Measurements from ENCODE around the gene PPIF. TPM values are rescaled to one million over a fixed set of nuclear protein-coding genes. Genes with fewer than 3 reads are reported as not detected.

Gene PPIF
- total RNA-seq (100 to 1,000 TPM in 2 of 4 donors, 10 to 100 TPM in 2; 44.6 to 181 (median 89.4) TPM), polyA plus RNA-seq (100 to 1,000 TPM in 1 of 3 donors, 10 to 100 TPM in 2; 85.4 to 297 (median 85.9) TPM)
- long read RNA-seq, donor 1, transcript PPIF-201 (6 exons, 2,190 nt), result major isoform, 140 of 159 reads
- long read RNA-seq, donor 1, transcript PPIF-202 (6 exons, 821 nt), result minor isoform, 10 of 159 reads
- long read RNA-seq, donor 1, partial matches to known transcripts, result 8 of 159 reads
- long read RNA-seq, donor 1, other reads (novel, unspliced or antisense), result 1 of 159 reads
- long read RNA-seq, donor 2, transcript PPIF-202 (6 exons, 821 nt), result minor isoform, 18 of 205 reads
- long read RNA-seq, donor 2, transcript PPIF-201 (6 exons, 2,190 nt), result major isoform, 173 of 205 reads
- long read RNA-seq, donor 2, partial matches to known transcripts, result 8 of 205 reads
- long read RNA-seq, donor 2, other reads (novel, unspliced or antisense), result 5 of 205 reads

DNA sequence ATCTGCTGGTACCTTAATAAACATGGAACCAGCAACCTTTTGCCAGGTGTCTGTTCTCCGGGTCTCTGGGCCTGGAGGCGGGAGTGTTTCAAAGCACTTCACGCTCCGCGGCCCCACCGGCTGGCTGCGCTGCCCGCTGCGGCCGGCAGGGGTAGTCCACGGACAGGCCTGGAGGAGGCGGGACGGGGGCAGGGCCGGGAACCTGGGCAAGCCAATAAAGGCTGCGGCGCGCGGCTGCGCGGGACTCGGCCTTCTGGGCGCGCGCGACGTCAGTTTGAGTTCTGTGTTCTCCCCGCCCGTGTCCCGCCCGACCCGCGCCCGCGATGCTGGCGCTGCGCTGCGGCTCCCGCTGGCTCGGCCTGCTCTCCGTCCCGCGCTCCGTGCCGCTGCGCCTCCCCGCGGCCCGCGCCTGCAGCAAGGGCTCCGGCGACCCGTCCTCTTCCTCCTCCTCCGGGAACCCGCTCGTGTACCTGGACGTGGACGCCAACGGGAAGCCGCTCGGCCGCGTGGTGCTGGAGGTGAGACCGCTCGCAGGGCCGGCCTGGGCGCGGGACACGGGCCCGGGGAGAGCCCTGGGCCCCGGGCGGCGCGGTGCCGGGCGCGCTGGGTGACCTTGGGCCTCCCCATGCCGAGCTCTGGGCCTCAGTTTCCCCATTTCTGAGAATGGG, at the start of gene PPIF:
Gene PPIF (plus strand): TSS at position 244 of the 668 bp plus-strand sequence. CDS start 80 bp downstream, at position 324.
- Histone ChIP-seq H3K36me3 (ENCODE audit: insufficient read depth in 1 of 2, low read depth in 1 of 2) (peaks cover 3 to 35% of the 10 kb centered on the region in 2 donors), H3K27me3 (ENCODE audit: insufficient read depth in 3 of 3, low read length in 2 of 3) (no peaks in the 10 kb centered on the region), H3K9me3 (no peaks in the 10 kb centered on the region), H3K27ac (peak within 1 kb of the TSS; percentile 92), H3K4me3 (peak within 1 kb of the TSS; percentile 85), H3K4me1 (peaks cover 20% of the 10 kb centered on the region)
- TF ChIP-seq, protein P1, sequence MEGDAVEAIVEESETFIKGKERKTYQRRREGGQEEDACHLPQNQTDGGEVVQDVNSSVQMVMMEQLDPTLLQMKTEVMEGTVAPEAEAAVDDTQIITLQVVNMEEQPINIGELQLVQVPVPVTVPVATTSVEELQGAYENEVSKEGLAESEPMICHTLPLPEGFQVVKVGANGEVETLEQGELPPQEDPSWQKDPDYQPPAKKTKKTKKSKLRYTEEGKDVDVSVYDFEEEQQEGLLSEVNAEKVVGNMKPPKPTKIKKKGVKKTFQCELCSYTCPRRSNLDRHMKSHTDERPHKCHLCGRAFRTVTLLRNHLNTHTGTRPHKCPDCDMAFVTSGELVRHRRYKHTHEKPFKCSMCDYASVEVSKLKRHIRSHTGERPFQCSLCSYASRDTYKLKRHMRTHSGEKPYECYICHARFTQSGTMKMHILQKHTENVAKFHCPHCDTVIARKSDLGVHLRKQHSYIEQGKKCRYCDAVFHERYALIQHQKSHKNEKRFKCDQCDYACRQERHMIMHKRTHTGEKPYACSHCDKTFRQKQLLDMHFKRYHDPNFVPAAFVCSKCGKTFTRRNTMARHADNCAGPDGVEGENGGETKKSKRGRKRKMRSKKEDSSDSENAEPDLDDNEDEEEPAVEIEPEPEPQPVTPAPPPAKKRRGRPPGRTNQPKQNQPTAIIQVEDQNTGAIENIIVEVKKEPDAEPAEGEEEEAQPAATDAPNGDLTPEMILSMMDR (IDR thresholded peaks at IDR 0.05), result peak; percentile 95
- intact Hi-C loops (cut with DNase I), result no loop called here
- peak; percentile 96 to 97 for DNase-seq
- ATAC-seq, result peak; percentile 89 to 94 (median 90)
- 0 to 1% (median 0%) methylated on average over 58 to 77 of the region's 77 CpGs for WGBS, 3 donors

DNA sequence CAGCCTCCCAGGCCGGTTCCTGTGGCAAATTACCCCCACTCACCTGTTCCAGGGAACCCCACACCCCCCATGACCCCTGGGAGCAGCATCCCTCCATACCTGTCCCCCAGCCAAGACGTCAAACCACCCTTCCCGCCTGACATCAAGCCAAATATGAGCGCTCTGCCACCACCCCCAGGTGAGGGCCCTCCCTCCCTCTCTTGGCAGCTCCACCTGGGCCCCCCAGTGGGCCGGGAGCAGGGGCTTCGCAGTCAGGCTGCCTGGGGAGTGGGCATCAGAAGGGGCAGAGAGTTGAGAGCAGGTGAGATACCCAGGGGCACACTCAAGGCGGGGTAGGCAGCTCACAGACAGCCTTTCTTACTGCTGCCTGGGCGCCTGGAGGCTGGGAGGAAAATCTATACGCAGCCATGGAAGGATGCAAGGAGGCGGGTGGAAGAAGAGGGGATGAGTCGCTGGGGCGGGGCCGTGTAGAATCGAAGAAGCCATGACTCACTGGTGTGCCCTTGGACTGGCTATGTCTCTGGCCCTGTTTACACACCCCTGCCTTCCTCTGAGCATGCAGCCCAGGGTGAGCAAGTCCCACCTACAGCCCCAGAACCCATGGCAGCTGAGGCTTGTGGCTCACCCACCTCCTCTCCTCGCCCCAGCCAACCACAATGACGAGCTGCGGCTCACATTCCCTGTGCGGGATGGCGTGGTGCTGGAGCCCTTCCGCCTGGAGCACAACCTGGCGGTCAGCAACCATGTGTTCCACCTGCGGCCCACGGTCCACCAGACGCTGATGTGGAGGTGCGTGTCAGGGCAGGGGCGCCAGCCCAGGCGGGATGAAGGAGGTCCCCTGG, 48.6 kb upstream of the PPIF start:
- whole genome bisulfite sequencing, 3 donors, result 88 to 89% (median 89%) methylated on average over 26 to 27 of the region's 27 CpGs
- DNase-seq, result peak; percentile 74 to 76
- Histone ChIP-seq H3K9me3 (no peaks in the 10 kb centered on the region), H3K27me3 (ENCODE audit: insufficient read depth in 3 of 3, low read length in 2 of 3) (no peaks in the 10 kb centered on the region), H3K4me1 (no peaks in the 10 kb centered on the region), H3K4me3 (no peak overlapping the region), H3K36me3 (ENCODE audit: insufficient read depth in 1 of 2, low read depth in 1 of 2) (peaks cover 2 to 98% of the 10 kb centered on the region in 2 donors), H3K27ac (peak overlapping the region; percentile 36)
- peak; percentile 56 to 73 (median 68) for ATAC-seq
- intact Hi-C loops (cut with DNase I), result no loop called here
- TF ChIP-seq, protein P1 (IDR thresholded peaks at IDR 0.05), result no peak

DNA sequence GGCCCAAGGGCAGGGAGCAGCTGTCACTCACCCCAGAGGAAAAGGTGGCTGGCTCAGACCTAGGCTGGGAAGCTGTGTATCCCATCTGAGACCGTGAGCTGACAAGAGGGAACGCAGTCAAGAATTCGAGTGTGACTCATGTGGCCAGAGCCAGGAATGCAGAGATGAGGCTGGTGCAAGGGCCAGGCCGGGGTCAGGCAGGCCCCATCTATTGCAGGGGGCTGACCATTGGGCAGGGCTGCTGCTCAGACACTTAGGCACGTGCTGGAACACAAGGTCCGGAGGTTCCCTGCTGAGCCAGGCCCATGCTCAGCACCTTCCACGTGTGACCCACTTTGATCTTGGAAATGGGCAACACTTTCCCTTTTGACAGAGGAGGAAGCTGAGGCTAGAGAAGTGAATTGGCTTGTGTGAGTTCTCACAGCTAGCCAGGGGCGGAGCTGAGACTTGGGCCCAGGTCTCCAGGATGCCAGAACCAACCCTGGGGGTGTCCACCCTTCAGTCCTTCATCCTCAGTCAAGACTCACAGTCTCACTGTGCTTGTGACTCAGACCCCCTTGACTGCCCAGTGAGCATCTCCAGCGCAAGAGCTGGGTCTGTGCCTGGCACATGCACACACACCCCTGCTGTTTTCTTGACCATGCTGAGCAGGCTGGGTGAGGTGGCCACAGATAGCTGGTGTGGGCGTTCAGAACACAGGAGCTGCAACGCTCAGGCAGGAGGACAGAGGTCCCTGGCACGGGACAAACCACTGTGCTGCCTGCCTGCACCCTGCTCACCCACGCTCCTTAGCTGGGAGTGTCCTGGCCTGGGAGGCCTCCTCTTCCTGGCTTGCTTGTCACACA, 47.6 kb upstream of the PPIF start:
- no peak overlapping the region for H3K4me3 ChIP-seq

More for the DNA sequence above, 47.6 kb upstream of the PPIF start:
- TF ChIP-seq, protein P1 (IDR thresholded peaks at IDR 0.05), result no peak
- H3K27me3 ChIP-seq (ENCODE audit: insufficient read depth in 3 of 3, low read length in 2 of 3), result no peaks in the 10 kb centered on the region
- WGBS, 3 donors, result 68 to 76% (median 73%) methylated on average over 13 of the region's 13 CpGs
- ATAC-seq (peak; percentile 57 to 77 (median 67)), DNase-seq (peak in 1 of 2 donors; percentile 58)
- H3K27ac ChIP-seq, result peak overlapping the region; percentile 36
- H3K9me3 ChIP-seq, result no peaks in the 10 kb centered on the region
- intact Hi-C loops (cut with DNase I), result no loop called here
- no peaks in the 10 kb centered on the region for H3K4me1 ChIP-seq
- H3K36me3 ChIP-seq (ENCODE audit: insufficient read depth in 1 of 2, low read depth in 1 of 2), result peaks cover 2 to 98% of the 10 kb centered on the region in 2 donors
